HL-60 (cell line): ENCODE results near the gene GTF2A1.

Source experiments
- DNase-seq, 2 experiments: peaks; one replicate each; pipeline ENCODE4 v3.0.0-alpha.2; 2010 to 2020; ENCODE audit warnings: low read depth in 1 of 2, low spot score in 1 of 2
- H3K27ac ChIP-seq: fragments of 250-450 bp; sonication (Bioruptor Pico); replicated peaks from 2 replicates; pipeline ENCODE4 v1.5.1; 2020; ENCODE audit warnings: mild to moderate bottlenecking, moderate library complexity
- H3K27me3 ChIP-seq: fragments of 250-450 bp; sonication (Bioruptor Pico); 2 replicates; pipeline ENCODE4 v1.5.1; 2021; ENCODE audit warnings: mild to moderate bottlenecking, moderate library complexity; ENCODE audit not compliant: insufficient read depth, poor library complexity, severe bottlenecking
- H3K4me3 ChIP-seq: replicated peaks from 2 replicates; pipeline ENCODE4 v1.5.1; 2011; ENCODE audit warnings: mild to moderate bottlenecking, control low read depth, low read length; ENCODE audit not compliant: insufficient read depth
- CTCF ChIP-seq: IDR thresholded peaks from one replicate; pipeline ENCODE4 v1.5.1; 2011; ENCODE audit warnings: low read length, control low read depth, inconsistent platforms; ENCODE audit not compliant: insufficient read depth
- GABPA ChIP-seq: IDR thresholded peaks from 2 replicates; pipeline ENCODE4 v1.6.1; 2012; ENCODE audit warnings: low read depth
- POLR2AphosphoS5 ChIP-seq: IDR thresholded peaks from 2 replicates; pipeline ENCODE4 v1.6.1; 2012; ENCODE audit warnings: low read depth
- SPI1 ChIP-seq: IDR thresholded peaks from 2 replicates; pipeline ENCODE4 v1.6.1; 2012; ENCODE audit warnings: low read depth, mild to moderate bottlenecking, borderline replicate concordance
- TF ChIP-seq, protein P1 (sequence below): IDR thresholded peaks from 2 replicates; pipeline ENCODE4 v1.6.1; 2012; ENCODE audit warnings: low read depth; ENCODE audit not compliant: insufficient replicate concordance

The GTF2A1 gene

DNA sequence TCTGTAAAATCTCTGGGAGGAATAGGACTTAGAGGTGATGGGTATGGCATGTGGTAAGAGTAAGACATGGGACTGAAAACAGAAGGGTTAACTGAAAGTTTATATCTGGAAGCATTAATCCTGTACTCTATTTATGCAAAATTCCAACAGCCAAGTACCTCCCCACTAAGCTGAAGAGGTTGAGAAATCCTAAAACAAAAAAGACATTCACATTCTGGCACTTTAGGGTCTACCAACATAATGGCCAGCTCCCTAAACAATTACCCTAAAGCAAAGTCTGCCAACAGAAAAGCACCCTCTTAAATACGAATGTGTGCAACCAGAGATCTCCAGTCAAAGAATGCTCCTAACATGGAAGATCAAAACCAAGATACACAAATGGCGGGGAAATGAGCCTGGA, 87.4 kb downstream of the GTF2A1 start:
- Histone ChIP-seq H3K27ac (no peak overlapping the region), H3K4me3 (no peak overlapping the region), H3K27me3 (no peaks in the 10 kb centered on the region)
- no peak for TF ChIP-seq CTCF
- TF ChIP-seq POLR2AphosphoS5, result no peak
- TF ChIP-seq GABPA, result no peak
- no peak for TF ChIP-seq SPI1
- TF ChIP-seq, protein P1, sequence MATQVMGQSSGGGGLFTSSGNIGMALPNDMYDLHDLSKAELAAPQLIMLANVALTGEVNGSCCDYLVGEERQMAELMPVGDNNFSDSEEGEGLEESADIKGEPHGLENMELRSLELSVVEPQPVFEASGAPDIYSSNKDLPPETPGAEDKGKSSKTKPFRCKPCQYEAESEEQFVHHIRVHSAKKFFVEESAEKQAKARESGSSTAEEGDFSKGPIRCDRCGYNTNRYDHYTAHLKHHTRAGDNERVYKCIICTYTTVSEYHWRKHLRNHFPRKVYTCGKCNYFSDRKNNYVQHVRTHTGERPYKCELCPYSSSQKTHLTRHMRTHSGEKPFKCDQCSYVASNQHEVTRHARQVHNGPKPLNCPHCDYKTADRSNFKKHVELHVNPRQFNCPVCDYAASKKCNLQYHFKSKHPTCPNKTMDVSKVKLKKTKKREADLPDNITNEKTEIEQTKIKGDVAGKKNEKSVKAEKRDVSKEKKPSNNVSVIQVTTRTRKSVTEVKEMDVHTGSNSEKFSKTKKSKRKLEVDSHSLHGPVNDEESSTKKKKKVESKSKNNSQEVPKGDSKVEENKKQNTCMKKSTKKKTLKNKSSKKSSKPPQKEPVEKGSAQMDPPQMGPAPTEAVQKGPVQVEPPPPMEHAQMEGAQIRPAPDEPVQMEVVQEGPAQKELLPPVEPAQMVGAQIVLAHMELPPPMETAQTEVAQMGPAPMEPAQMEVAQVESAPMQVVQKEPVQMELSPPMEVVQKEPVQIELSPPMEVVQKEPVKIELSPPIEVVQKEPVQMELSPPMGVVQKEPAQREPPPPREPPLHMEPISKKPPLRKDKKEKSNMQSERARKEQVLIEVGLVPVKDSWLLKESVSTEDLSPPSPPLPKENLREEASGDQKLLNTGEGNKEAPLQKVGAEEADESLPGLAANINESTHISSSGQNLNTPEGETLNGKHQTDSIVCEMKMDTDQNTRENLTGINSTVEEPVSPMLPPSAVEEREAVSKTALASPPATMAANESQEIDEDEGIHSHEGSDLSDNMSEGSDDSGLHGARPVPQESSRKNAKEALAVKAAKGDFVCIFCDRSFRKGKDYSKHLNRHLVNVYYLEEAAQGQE, result no peak
- DNase-seq, result no peak

- TF ChIP-seq, protein P1, result no peak
- TF ChIP-seq CTCF, result no peak
- TF ChIP-seq SPI1, result no peak
- TF ChIP-seq GABPA, result no peak
- TF ChIP-seq POLR2AphosphoS5, result no peak
- Histone ChIP-seq H3K27me3 (no peaks in the 10 kb centered on the region), H3K4me3 (no peak overlapping the region), H3K27ac (no peak overlapping the region)
- DNase-seq, result no peak
Measured at GRCh38 chr14:81132468-81132867, 88.3 kb downstream of the GTF2A1 start.

- TF ChIP-seq POLR2AphosphoS5 (no peak), GABPA (no peak), CTCF (no peak), SPI1 (no peak)
- TF ChIP-seq, protein P1, result no peak
- H3K4me3 ChIP-seq, result no peak overlapping the region
- H3K27ac ChIP-seq, result no peak overlapping the region
- no peaks in the 10 kb centered on the region for H3K27me3 ChIP-seq
- no peak for DNase-seq
Measured at GRCh38 chr14:81129242-81129641, 91.5 kb downstream of the GTF2A1 start.
